Breast epithelium (tissue), 3 donors: ENCODE measurements around the gene TRANK1.

ENCODE experiments used
- POLR2A ChIP-seq: fragments of 450-650 bp; IDR thresholded peaks from one replicate; pipeline ENCODE4 v1.6.1; 2016; ENCODE audit warnings: antibody characterized with exemption, mild to moderate bottlenecking, moderate library complexity
- POLR2AphosphoS5 ChIP-seq, 3 donors: sonication (generic); formaldehyde crosslinking; IDR thresholded peaks; one replicate each; pipeline ENCODE4 v1.6.1; 2017; ENCODE audit warnings: antibody characterized with exemption in 3 of 3
- TF ChIP-seq, protein P1 (sequence below), 3 donors: fragments of 450-650 bp; IDR thresholded peaks; one replicate each; pipeline ENCODE4 v1.5.1; 2016 to 2017; ENCODE audit warnings: antibody characterized with exemption in 3 of 3, mild to moderate bottlenecking in 3 of 3, moderate library complexity in 3 of 3

- TF ChIP-seq, protein P1, sequence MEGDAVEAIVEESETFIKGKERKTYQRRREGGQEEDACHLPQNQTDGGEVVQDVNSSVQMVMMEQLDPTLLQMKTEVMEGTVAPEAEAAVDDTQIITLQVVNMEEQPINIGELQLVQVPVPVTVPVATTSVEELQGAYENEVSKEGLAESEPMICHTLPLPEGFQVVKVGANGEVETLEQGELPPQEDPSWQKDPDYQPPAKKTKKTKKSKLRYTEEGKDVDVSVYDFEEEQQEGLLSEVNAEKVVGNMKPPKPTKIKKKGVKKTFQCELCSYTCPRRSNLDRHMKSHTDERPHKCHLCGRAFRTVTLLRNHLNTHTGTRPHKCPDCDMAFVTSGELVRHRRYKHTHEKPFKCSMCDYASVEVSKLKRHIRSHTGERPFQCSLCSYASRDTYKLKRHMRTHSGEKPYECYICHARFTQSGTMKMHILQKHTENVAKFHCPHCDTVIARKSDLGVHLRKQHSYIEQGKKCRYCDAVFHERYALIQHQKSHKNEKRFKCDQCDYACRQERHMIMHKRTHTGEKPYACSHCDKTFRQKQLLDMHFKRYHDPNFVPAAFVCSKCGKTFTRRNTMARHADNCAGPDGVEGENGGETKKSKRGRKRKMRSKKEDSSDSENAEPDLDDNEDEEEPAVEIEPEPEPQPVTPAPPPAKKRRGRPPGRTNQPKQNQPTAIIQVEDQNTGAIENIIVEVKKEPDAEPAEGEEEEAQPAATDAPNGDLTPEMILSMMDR (IDR thresholded peaks at IDR 0.05): no peak
- TF ChIP-seq POLR2AphosphoS5 (IDR thresholded peaks at IDR 0.05) (no peak), POLR2A (no peak)
Observed at GRCh38 chr3:36814066-36814717, 130.7 kb downstream of the TRANK1 start.
